Vagina (tissue), 2 donors: ENCODE results near the gene WDFY3. TPM values are rescaled to one million over a fixed set of nuclear protein-coding genes. Genes with fewer than 3 reads are reported as not detected.

Experiments
- DNase-seq, 2 donors: peaks; one replicate each; pipeline ENCODE4 v3.0.0-alpha.2; 2017; ENCODE audit errors: extremely low spot score in 2 of 2
- H3K27ac ChIP-seq: fragments of 200-600 bp; sonication (generic); one replicate; pipeline ENCODE4 v1.5.1; 2019
- H3K27me3 ChIP-seq: fragments of 200-600 bp; sonication (generic); one replicate; pipeline ENCODE4 v1.5.1; 2019
- H3K36me3 ChIP-seq, 2 donors: fragments of 200-600 bp; sonication (generic); one replicate each; pipeline ENCODE4 v1.5.1; 2017 to 2019
- H3K4me1 ChIP-seq: fragments of 200-600 bp; sonication (generic); one replicate; pipeline ENCODE4 v1.5.1; 2019
- H3K4me3 ChIP-seq, 2 donors: fragments of 200-600 bp; sonication (generic); 1 replicate in 1 of 2; 2 replicates in 1 of 2; pipeline ENCODE4 v1.5.1; 2016 to 2019
- H3K9me3 ChIP-seq: fragments of 200-600 bp; sonication (generic); one replicate; pipeline ENCODE4 v1.5.1; 2019
- POLR2A ChIP-seq, 2 donors: fragments of 450-650 bp; IDR thresholded peaks; one replicate each; pipeline ENCODE4 v1.6.1; 2017; ENCODE audit warnings: antibody characterized with exemption in 2 of 2, mild to moderate bottlenecking in 2 of 2, moderate library complexity in 2 of 2
- POLR2AphosphoS5 ChIP-seq, 2 donors: sonication (generic); formaldehyde crosslinking; IDR thresholded peaks; one replicate each; pipeline ENCODE4 v1.9.0; 2017; ENCODE audit warnings: antibody characterized with exemption in 2 of 2, mild to moderate bottlenecking in 2 of 2, low read depth in 1 of 2; ENCODE audit not compliant: insufficient read depth in 1 of 2
- intact Hi-C: fragments of 100-400 bp; cut with DNase I; formaldehyde crosslinking; loops from one replicate; pipeline ENCODE4 v1.15.1; 2023
- total RNA-seq: library from RNA; depleted of rRNA; stranded (reverse); fragments of >200 nt; gene quantifications from one replicate; pipeline ENCODE4 v1.2.3, GENCODE V29; 2016
- TF ChIP-seq, protein P1 (sequence below), 3 experiments: fragments of 450-650 bp in 2 of 3; fragments of 200-600 bp in 1 of 3; sonication (generic) in 1 of 3; IDR thresholded peaks; one replicate each; pipeline ENCODE4 v1.5.1; 2017 to 2019; ENCODE audit warnings: antibody characterized with exemption in 3 of 3, mild to moderate bottlenecking in 2 of 3, moderate library complexity in 2 of 3

WDFY3 gene
- total RNA-seq, 1 donor from 2014 or later = 67.8 TPM

DNA sequence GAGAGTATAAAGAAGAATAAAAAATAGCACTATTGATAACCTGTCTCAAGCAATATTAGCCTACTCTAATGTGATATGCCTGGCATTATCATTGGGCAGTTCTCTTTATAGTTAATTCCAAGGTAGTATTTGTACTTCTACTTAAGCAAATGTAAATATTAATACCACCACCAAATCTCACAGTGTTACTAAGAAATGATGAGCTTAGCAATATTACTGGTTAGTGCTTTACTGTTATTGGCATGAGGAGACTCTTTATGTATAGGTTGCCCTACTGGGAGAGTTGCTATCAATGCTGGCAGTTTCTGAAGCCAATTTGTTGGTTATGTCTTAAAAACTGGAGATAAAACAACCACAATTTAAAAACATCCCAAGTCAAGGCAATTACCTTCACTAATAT is 227.9 kb downstream of the WDFY3 start:
- Histone ChIP-seq H3K4me3 (no peak overlapping the region), H3K27ac (no peak overlapping the region), H3K4me1 (no peaks in the 10 kb centered on the region), H3K36me3 (peaks cover 0 to 52% of the 10 kb centered on the region in 2 donors), H3K9me3 (no peaks in the 10 kb centered on the region), H3K27me3 (no peaks in the 10 kb centered on the region)
- no peak for TF ChIP-seq POLR2A (IDR thresholded peaks at IDR 0.05)
- no peak for TF ChIP-seq POLR2AphosphoS5 (IDR thresholded peaks at IDR 0.05; ENCODE audit: insufficient read depth in 1 of 2, low read depth in 1 of 2)
- TF ChIP-seq, protein P1, sequence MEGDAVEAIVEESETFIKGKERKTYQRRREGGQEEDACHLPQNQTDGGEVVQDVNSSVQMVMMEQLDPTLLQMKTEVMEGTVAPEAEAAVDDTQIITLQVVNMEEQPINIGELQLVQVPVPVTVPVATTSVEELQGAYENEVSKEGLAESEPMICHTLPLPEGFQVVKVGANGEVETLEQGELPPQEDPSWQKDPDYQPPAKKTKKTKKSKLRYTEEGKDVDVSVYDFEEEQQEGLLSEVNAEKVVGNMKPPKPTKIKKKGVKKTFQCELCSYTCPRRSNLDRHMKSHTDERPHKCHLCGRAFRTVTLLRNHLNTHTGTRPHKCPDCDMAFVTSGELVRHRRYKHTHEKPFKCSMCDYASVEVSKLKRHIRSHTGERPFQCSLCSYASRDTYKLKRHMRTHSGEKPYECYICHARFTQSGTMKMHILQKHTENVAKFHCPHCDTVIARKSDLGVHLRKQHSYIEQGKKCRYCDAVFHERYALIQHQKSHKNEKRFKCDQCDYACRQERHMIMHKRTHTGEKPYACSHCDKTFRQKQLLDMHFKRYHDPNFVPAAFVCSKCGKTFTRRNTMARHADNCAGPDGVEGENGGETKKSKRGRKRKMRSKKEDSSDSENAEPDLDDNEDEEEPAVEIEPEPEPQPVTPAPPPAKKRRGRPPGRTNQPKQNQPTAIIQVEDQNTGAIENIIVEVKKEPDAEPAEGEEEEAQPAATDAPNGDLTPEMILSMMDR (IDR thresholded peaks at IDR 0.05) = no peak
- no peak for DNase-seq
- intact Hi-C loops = no loop called here

DNA sequence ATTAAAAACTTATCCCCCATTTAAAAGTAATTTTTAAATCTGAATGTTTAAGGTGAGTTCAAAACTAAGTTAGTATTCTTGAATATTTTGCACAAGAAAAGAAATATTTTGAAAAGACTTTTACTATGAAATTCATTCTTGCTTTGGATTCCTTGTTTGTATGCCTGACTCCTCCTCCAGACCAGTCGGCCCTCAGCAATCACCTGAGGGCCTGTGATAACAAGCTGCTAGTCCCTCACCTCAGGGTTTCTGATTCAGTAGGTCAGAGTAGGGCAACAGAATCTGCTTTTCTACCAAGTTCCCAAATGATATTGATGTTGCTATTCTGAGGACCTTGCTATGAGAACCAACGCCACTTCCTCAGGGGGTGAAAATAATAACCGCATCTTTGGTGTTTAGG is 228.8 kb downstream of the WDFY3 start:
- TF ChIP-seq POLR2A (IDR thresholded peaks at IDR 0.05) (no peak), POLR2AphosphoS5 (IDR thresholded peaks at IDR 0.05; ENCODE audit: insufficient read depth in 1 of 2, low read depth in 1 of 2) (no peak)
- TF ChIP-seq, protein P1 (IDR thresholded peaks at IDR 0.05) = no peak
- H3K9me3 ChIP-seq = no peaks in the 10 kb centered on the region
- no peak overlapping the region for H3K27ac ChIP-seq
- no peak overlapping the region for H3K4me3 ChIP-seq
- intact Hi-C loops = no loop called here
- no peak for DNase-seq
- H3K27me3 ChIP-seq = no peaks in the 10 kb centered on the region
- H3K36me3 ChIP-seq = peaks cover 0 to 53% of the 10 kb centered on the region in 2 donors
- H3K4me1 ChIP-seq = no peaks in the 10 kb centered on the region

DNA sequence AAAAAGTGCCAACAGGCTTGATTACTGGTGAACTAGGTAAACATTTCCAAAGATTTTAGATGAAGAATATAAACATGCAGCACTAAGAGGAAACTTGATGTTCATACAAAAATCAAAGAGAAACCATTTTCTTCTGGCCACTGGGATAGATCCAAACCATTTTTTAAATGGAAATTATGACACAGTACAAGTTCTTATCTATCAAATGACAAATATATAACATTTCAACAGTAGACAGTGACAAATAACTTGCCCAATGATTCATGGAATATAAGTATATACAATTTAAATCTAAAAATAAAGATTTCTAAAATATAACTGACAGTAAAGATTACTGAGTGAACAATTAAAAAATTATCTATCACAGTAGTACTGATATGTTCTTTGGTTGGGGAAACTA is 232.5 kb downstream of the WDFY3 start:
- TF ChIP-seq POLR2A (IDR thresholded peaks at IDR 0.05) (no peak), POLR2AphosphoS5 (IDR thresholded peaks at IDR 0.05; ENCODE audit: insufficient read depth in 1 of 2, low read depth in 1 of 2) (no peak)
- TF ChIP-seq, protein P1 (IDR thresholded peaks at IDR 0.05) = no peak
- Histone ChIP-seq H3K9me3 (no peaks in the 10 kb centered on the region), H3K36me3 (peaks cover 0 to 43% of the 10 kb centered on the region in 2 donors), H3K27ac (no peak overlapping the region), H3K4me1 (no peaks in the 10 kb centered on the region), H3K27me3 (no peaks in the 10 kb centered on the region), H3K4me3 (no peak overlapping the region)
- intact Hi-C loops = no loop called here
- no peak for DNase-seq

DNA sequence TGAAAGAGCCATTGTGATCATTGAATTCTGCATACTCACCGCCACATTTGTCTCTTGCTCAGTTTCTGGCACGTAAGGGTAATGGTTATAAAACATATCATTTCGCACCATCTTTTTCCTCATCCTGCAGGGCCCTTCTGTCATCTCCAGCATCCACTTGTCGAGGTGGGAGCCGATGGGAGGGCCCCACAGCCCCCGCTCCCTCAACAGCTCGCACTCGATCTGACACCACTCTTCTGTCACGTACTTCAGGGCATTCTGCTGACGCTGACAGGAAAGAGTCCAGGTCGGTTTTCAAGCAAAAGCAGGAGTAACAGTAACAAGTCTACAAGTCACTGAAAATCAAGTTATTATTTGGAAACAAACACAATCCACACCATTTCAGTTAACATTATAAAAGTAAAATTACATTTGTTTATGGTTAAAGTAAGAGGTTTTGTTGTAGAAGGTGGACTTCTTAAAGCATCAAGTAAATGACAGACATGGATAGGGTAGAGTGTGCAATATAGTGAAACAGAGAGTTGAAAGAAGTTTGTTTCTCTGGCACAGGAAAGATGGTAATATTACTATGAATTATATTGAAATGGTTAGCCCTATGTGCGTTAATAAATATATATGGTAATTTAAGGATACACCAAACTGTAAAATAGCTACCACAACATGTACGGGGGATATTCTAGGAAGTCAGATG is 233.0 kb downstream of the WDFY3 start:
- intact Hi-C loops = no loop called here
- peaks cover 0 to 38% of the 10 kb centered on the region in 2 donors for H3K36me3 ChIP-seq

DNA sequence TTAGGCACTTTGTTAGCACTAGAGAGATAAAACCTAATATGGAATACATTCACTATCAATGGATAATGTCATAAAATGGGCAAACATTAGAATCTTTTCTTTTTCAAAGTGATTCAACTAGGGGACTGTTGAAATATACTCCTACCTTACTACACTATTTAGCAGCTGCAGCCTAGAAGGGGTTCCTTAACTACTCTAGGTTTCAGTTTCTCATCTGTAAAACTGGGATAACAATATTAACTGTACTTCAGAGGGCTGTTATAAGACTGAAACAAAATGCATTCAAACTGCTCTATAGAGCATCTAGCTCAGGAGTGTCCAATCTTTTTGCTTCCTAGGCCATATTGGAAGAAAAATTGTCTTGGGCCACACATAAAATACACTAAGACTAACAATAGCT is 236.1 kb downstream of the WDFY3 start:
- Histone ChIP-seq H3K36me3 (peaks cover 0 to 18% of the 10 kb centered on the region in 2 donors), H3K4me3 (no peak overlapping the region), H3K4me1 (no peaks in the 10 kb centered on the region), H3K27ac (no peak overlapping the region), H3K27me3 (no peaks in the 10 kb centered on the region), H3K9me3 (no peaks in the 10 kb centered on the region)
- no peak for TF ChIP-seq POLR2A (IDR thresholded peaks at IDR 0.05)
- TF ChIP-seq, protein P1 (IDR thresholded peaks at IDR 0.05) = no peak
- no peak for TF ChIP-seq POLR2AphosphoS5 (IDR thresholded peaks at IDR 0.05; ENCODE audit: insufficient read depth in 1 of 2, low read depth in 1 of 2)
- intact Hi-C loops = no loop called here
- DNase-seq = no peak

More for the DNA sequence above, 233.0 kb downstream of the WDFY3 start:
- TF ChIP-seq POLR2A (IDR thresholded peaks at IDR 0.05) (no peak), POLR2AphosphoS5 (IDR thresholded peaks at IDR 0.05; ENCODE audit: insufficient read depth in 1 of 2, low read depth in 1 of 2) (no peak)
- TF ChIP-seq, protein P1 (IDR thresholded peaks at IDR 0.05) = no peak
- no peaks in the 10 kb centered on the region for H3K9me3 ChIP-seq
- no peak for DNase-seq
- no peaks in the 10 kb centered on the region for H3K4me1 ChIP-seq
- no peak overlapping the region for H3K27ac ChIP-seq
- no peaks in the 10 kb centered on the region for H3K27me3 ChIP-seq
- H3K4me3 ChIP-seq = no peak overlapping the region
